CD4-positive, alpha-beta T cell (primary cell): ENCODE data around the gene EEPD1. TPM values are rescaled to one million over a fixed set of nuclear protein-coding genes. Genes with fewer than 3 reads are reported as not detected.

Source experiments
- ATAC-seq: fragments of 200-7000 bp; cut with Tn5 transposase; one replicate; pipeline ENCODE4 v1.10.0; 2022; ENCODE audit warnings: mild to moderate bottlenecking; ENCODE audit not compliant: poor library complexity
- CTCF ChIA-PET: fragments of 350-600 bp; sonication (Branson Sonifier 250); formaldehyde crosslinking; loops from one replicate; lab custom pipeline; 2021; ENCODE audit warnings: antibody characterized with exemption, inconsistent platforms; lab: Charles Lee
- POLR2A ChIA-PET: fragments of 350-600 bp; sonication (Branson Sonifier 250); formaldehyde crosslinking; loops from one replicate; lab custom pipeline; 2021; ENCODE audit warnings: antibody characterized with exemption, inconsistent platforms; lab: Charles Lee
- DNase-seq, 14 experiments: peaks; one replicate each; pipeline ENCODE4 v3.0.0-alpha.2; 2013 to 2020; ENCODE audit warnings: mixed read lengths in 2 of 14
- H3K27ac ChIP-seq, 2 donors: one replicate each; pipeline versions ENCODE4 v1.5.1 to v1.7.0; 2013; ENCODE audit warnings: low read length in 2 of 2, low read depth in 1 of 2, mild to moderate bottlenecking in 1 of 2
- H3K27me3 ChIP-seq, 2 experiments: 1 replicate in 1 of 2; 2 replicates in 1 of 2; pipeline versions ENCODE4 v1.6.1 to v1.7.0; 2013; ENCODE audit warnings: low read length in 2 of 2, control low read depth in 1 of 2, mild to moderate bottlenecking in 1 of 2, moderate library complexity in 1 of 2; ENCODE audit not compliant: insufficient read depth in 2 of 2, control insufficient read depth in 1 of 2
- H3K36me3 ChIP-seq: one replicate; pipeline ENCODE4 v1.6.1; 2013; ENCODE audit warnings: low read length, control low read depth; ENCODE audit not compliant: insufficient read depth
- H3K4me1 ChIP-seq: one replicate; pipeline ENCODE4 v1.6.1; 2013; ENCODE audit warnings: low read length, control low read depth; ENCODE audit not compliant: insufficient read depth
- H3K4me3 ChIP-seq: one replicate; pipeline ENCODE4 v1.5.1; 2013; ENCODE audit warnings: mild to moderate bottlenecking, low read length, moderate library complexity
- H3K9me3 ChIP-seq, 2 experiments: 1 replicate in 1 of 2; 2 replicates in 1 of 2; pipeline versions ENCODE4 v1.6.1 to v1.7.0; 2013; ENCODE audit warnings: low read length in 2 of 2, mild to moderate bottlenecking in 2 of 2, control low read depth in 1 of 2, moderate library complexity in 1 of 2; ENCODE audit not compliant: control insufficient read depth in 1 of 2, insufficient read depth in 1 of 2
- H3K27ac Mint-ChIP-seq: one replicate; pipeline ENCODE4 v1.8.0; 2020; ENCODE audit warnings: mixed read lengths
- H3K27me3 Mint-ChIP-seq: one replicate; pipeline ENCODE4 v1.8.0; 2021; ENCODE audit warnings: mixed read lengths
- H3K36me3 Mint-ChIP-seq: one replicate; pipeline ENCODE4 v1.8.0; 2021; ENCODE audit warnings: low read depth, mixed read lengths
- H3K4me1 Mint-ChIP-seq: one replicate; pipeline ENCODE4 v1.8.0; 2021; ENCODE audit warnings: low read depth, mixed read lengths
- H3K4me3 Mint-ChIP-seq: one replicate; pipeline ENCODE4 v1.8.0; 2020; ENCODE audit warnings: mild to moderate bottlenecking, mixed read lengths
- H3K9me3 Mint-ChIP-seq: one replicate; pipeline ENCODE4 v1.8.0; 2020; ENCODE audit warnings: mixed read lengths
- CTCF ChIP-seq: fragments of 200-600 bp; IDR thresholded peaks from one replicate; pipeline ENCODE4 v1.8.0; 2022; ENCODE audit warnings: antibody characterized with exemption, mild to moderate bottlenecking
- intact Hi-C, 2 experiments: fragments of 100-400 bp; cut with DNase I in 1 of 2; cut with micrococcal nuclease in 1 of 2; formaldehyde crosslinking; loops; one replicate each; pipeline versions ENCODE4 v1.15.1 to v1.9.0; 2023 to 2025; cut with DNase I, micrococcal nuclease
- total RNA-seq, 174 experiments: library from RNA in 2 of 174; stranded (reverse) in 2 of 174; gene quantifications; one replicate each; pipeline ENCODE4 v1.2.3 and lab custom pipeline; 2021 to 2026

EEPD1 gene
- total RNA-seq, 2 experiments from 2014 or later = 4.4 to 4.6 TPM

GRCh38 chr7:36264123-36264801 lies 111.2 kb downstream of the EEPD1 start:
- no peak overlapping the region for H3K4me3 ChIP-seq
- CTCF ChIA-PET = no interaction called here
- POLR2A ChIA-PET = interaction anchor here (0.9 kb wide), 1 partner anchor 22 kb away, joined by 3 read pairs; no protein-coding TSS in a partner anchor

DNA sequence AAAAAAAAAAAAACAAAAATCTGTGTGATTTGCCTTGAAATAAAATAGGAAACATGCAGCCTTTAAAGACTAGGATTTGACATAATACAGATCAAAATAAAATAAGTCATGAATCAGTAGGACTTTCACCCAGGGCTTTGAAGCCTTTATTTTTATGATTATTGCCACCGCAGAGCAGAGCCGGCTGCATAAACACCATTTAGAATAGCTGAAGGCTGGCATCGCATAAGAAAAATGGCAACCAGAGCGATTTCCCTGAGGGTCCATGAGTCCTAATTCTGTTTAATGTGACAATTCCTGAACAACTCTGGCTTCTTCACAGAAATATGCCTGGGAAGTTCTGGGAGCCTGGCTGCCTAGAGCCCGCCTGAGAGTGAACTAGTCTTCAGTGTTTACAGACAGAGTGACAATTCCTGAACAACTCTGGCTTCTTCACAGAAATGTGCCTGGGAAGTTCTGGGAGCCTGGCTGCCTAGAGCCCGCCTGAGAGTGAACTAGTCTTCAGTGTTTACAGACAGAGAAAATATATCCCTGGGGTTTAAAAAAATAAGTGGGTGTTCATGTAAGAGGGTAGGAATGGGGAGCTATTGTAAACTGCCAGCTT lies 112.0 kb downstream of the EEPD1 start:
- Histone ChIP-seq H3K27me3 (no peaks in the 10 kb centered on the region), H3K36me3 (no peaks in the 10 kb centered on the region), H3K27ac (no peak overlapping the region), H3K4me3 (no peak overlapping the region), H3K4me1 (peaks cover 20% of the 10 kb centered on the region), H3K9me3 (no peaks in the 10 kb centered on the region)
- H3K36me3 Mint-ChIP-seq = no peaks in the 10 kb centered on the region
- DNase-seq (no peak), ATAC-seq (no peak)
- no peak overlapping the region for H3K27ac Mint-ChIP-seq
- TF ChIP-seq CTCF = no peak
- ChIA-PET CTCF (no interaction called here), POLR2A (interaction anchor here (1.0 to 1.3 kb wide), 3 partner anchors 15 to 21 kb away, joined by 3 to 4 read pairs (median 3); no protein-coding TSS in a partner anchor)
- H3K4me3 Mint-ChIP-seq = no peak overlapping the region
- H3K4me1 Mint-ChIP-seq = peaks cover 57% of the 10 kb centered on the region
- no peaks in the 10 kb centered on the region for H3K9me3 Mint-ChIP-seq
- intact Hi-C loops = no loop called here
- H3K27me3 Mint-ChIP-seq = no peaks in the 10 kb centered on the region

More at GRCh38 chr7:36264123-36264801, 111.2 kb downstream of the EEPD1 start:
- no peaks in the 10 kb centered on the region for H3K9me3 ChIP-seq
- Mint-ChIP-seq H3K27me3 (no peaks in the 10 kb centered on the region), H3K4me1 (peaks cover 58% of the 10 kb centered on the region), H3K9me3 (no peaks in the 10 kb centered on the region), H3K27ac (no peak overlapping the region), H3K4me3 (no peak overlapping the region), H3K36me3 (no peaks in the 10 kb centered on the region)
- DNase-seq (peak in 2 of 14 experiments; percentile 45 to 56), ATAC-seq (no peak)
- no peak for TF ChIP-seq CTCF
- no peak overlapping the region for H3K27ac ChIP-seq
- H3K4me1 ChIP-seq = peaks cover 20% of the 10 kb centered on the region
- H3K36me3 ChIP-seq = no peaks in the 10 kb centered on the region
- no peaks in the 10 kb centered on the region for H3K27me3 ChIP-seq
- intact Hi-C loops = no loop called here

DNA sequence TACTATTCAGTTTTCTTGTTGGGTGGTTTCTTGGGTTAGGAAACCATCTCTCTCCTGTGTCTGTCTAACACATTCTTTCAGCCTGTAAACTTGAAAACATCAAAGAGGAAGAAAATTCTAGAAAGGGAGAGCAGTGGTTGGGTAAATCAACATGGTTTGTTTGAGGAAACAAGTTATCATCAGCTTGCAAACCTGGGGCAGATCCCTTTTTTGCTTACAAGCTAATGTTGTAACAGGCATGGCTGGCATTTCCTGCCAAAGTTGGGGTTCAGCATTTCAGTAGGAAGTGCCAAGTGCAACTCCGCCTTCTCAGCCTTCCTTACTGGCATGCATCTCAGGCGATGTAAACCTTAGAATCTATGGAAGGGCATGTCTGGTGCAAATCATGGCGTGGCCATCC lies 112.6 kb downstream of the EEPD1 start:
- Mint-ChIP-seq H3K9me3 (no peaks in the 10 kb centered on the region), H3K36me3 (no peaks in the 10 kb centered on the region), H3K27me3 (no peaks in the 10 kb centered on the region), H3K4me3 (no peak overlapping the region), H3K4me1 (peaks cover 51% of the 10 kb centered on the region), H3K27ac (no peak overlapping the region)
- TF ChIP-seq CTCF = no peak
- no peaks in the 10 kb centered on the region for H3K27me3 ChIP-seq
- peaks cover 20% of the 10 kb centered on the region for H3K4me1 ChIP-seq
- ATAC-seq = no peak
- ChIA-PET CTCF (no interaction called here), POLR2A (interaction anchor here (1.0 to 1.3 kb wide), 3 partner anchors 15 to 20 kb away, joined by 3 to 4 read pairs (median 3); no protein-coding TSS in a partner anchor)
- no peak overlapping the region for H3K27ac ChIP-seq
- peak in 2 of 14 experiments; percentile 35 to 37 for DNase-seq
- H3K4me3 ChIP-seq = no peak overlapping the region
- intact Hi-C loops = no loop called here
- H3K9me3 ChIP-seq = no peaks in the 10 kb centered on the region
- no peaks in the 10 kb centered on the region for H3K36me3 ChIP-seq
